AG09319 (cell line): ENCODE measurements around the gene LUZP1.

ENCODE experiments used
- DNase-seq: peaks from one replicate; pipeline ENCODE4 v3.0.0-alpha.2; 2010; ENCODE audit warnings: low read depth; ENCODE audit errors: extremely low read depth
- CTCF ChIP-seq: IDR thresholded peaks from 2 replicates; pipeline ENCODE4 v1.5.1; 2011; ENCODE audit warnings: low read depth, mild to moderate bottlenecking, inconsistent platforms, low read length, moderate library complexity

Gene LUZP1

GRCh38 chr1:23168445-23169194 is at the start of gene LUZP1:
Gene LUZP1, minus strand, starts transcription at chr1:23168856.
- DNase-seq = peak; percentile 71
- no peak for TF ChIP-seq CTCF

DNA sequence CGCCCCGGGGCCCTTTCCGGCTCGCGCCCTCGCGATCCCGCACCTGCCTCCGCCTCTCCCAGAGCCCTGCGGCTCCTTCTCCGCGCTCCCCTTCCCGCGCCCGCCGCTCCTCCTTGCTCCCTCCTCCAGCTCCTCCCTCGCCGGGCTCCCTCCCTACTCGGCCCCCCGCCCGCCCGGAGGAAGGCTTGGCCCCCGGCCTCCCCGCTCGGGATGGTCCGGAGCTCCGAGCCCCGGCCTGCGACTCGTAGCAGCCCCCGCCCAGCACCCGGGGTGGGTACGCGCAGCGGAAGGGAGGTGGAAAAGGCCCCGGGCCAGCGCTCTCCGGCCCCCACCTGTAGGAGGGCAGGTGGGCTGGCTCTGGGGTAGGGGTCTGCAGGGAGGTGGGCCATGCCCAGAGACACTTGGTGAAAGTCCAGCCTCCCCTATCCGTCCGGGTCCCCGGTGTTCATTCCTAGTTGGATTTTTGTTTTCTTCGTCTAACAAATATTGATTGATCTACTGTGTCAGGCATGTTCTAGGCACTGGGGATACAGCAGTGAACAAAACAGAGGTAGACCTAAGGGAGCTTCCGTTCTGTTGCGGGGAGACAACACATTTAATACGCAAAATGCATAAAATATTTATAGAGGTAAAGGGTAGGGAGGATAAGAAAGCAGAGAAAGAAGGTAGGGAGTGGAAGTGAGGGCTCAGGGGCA is 48.9 kb upstream of the LUZP1 start, which contains the start of gene HTR1D:
HTR1D (minus strand) TSS at position 82 of the 695 bp plus-strand sequence. CDS start 23,283 bp downstream, outside the sequence.
- no peak for DNase-seq
- no peak for TF ChIP-seq CTCF

- no peak for DNase-seq
- TF ChIP-seq CTCF = peak; percentile 36
Measured at GRCh38 chr1:23216771-23217420, 48.2 kb upstream of the LUZP1 start.

- DNase-seq = no peak
- no peak for TF ChIP-seq CTCF
Measured at GRCh38 chr1:23215751-23216449, 47.2 kb upstream of the LUZP1 start.

DNA sequence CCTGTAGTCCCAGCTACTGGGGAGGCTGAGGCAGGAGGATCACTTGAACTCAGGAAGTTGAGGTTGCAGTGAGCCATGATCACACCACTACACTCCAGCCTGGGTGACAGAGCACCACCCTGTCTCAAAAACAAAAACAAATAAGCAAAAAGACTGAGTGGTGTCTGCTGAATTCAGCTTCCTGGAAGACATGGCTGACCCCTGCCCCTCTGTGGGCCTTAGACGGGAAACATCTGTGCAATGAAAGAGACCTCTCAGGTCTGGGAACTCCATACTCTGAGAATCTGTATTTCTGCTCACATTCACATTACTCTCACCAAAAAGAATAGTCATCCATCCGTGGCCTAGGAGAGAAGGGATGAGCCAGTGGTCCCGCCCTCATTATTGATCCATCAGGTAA is 46.6 kb upstream of the LUZP1 start:
- DNase-seq = no peak
- TF ChIP-seq CTCF = no peak

- DNase-seq = no peak
- TF ChIP-seq CTCF = no peak
Measured at GRCh38 chr1:23214640-23215039, 46.0 kb upstream of the LUZP1 start.

- DNase-seq = no peak
- TF ChIP-seq CTCF = no peak
Measured at GRCh38 chr1:23211955-23212354, 43.3 kb upstream of the LUZP1 start.
